Activated T-helper 9 cell treated with anti-CD3 and anti-CD28 coated beads, Interleukin-2, amount 50 U/mL, for 16 hours (primary cell): Measurements from ENCODE around the gene ALDH1B1.
"Not testable (repeated sequence)": the region's sequence is repeated elsewhere in the genome, so short reads cannot be mapped to it uniquely, and the experiment has no call there.

ENCODE experiments used
- DNase-seq: peaks from one replicate; pipeline ENCODE4 v3.0.0-alpha.2; 2020; ENCODE audit warnings: low read depth

The ALDH1B1 gene

GRCh38 chr9:38387066-38387465, 5.4 kb upstream of the ALDH1B1 start:
- no peak for DNase-seq

- no peak for DNase-seq
Measured at GRCh38 chr9:38387751-38388150, 4.8 kb upstream of the ALDH1B1 start.

- no peak for DNase-seq
Measured at GRCh38 chr9:38388283-38389223, 3.9 kb upstream of the ALDH1B1 start.

- DNase-seq: no peak
Measured at GRCh38 chr9:38389313-38389712, 3.2 kb upstream of the ALDH1B1 start.

- DNase-seq: no peak
Measured at GRCh38 chr9:38390442-38390841, 2.1 kb upstream of the ALDH1B1 start.

DNA sequence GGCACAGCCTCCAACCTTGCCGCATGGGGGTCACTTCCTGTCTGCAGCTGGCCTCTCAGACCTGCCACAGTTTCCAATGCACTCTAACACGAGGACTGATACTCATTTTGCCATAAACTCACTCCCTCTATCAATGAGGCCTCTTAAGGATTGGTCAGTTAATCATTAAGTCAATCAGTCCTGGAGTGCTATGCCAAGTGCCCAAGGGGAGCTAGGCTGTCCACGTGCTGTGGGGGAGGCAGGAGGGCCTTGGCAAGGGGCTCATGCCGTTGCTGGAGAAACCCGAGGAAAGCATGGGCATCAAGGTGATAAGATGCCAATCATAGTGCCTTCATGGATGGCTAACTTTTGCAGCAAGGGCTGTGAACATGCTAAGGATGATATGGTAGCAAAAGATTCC, 1.7 kb upstream of the ALDH1B1 start:
- no peak for DNase-seq

DNA sequence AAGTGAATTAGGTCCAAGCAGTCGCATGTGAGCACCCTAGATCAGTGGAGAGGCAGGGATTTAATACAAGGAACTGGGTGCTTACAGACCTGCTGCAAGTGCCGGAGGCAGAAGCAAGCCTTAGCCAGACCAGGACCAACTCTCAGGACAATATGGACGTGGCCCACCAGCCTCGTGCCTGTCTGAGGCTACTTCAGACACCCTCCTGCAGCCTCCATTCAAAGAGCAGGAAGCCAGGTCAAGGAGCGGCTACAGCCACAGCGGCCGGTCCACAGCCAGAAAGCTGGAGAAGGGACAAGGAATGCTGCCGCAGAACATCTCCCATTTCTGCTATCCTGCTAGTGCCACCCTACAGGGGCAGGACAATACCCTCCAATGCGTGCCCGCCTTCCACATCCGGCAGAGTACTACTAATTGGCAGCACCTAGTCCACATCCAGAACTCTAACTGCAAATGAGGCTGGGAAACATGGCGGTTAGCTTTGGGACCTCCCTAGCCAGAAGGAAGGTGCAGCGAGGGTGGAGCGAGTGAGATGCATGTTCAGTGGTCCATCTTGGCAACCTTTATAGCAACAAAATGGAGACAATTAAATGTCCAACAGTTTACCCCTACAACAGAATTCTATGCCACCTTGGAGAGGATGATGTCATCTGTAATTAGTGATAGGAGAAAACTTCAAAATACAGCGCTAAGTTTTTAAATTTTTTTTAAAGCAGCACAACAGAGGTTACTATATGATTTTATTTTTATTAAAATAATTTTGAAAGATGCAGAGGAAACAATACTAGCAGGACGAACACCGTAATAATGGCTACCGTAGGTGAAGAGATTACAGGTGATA, 1.0 kb upstream of the ALDH1B1 start:
- DNase-seq: no peak

DNA sequence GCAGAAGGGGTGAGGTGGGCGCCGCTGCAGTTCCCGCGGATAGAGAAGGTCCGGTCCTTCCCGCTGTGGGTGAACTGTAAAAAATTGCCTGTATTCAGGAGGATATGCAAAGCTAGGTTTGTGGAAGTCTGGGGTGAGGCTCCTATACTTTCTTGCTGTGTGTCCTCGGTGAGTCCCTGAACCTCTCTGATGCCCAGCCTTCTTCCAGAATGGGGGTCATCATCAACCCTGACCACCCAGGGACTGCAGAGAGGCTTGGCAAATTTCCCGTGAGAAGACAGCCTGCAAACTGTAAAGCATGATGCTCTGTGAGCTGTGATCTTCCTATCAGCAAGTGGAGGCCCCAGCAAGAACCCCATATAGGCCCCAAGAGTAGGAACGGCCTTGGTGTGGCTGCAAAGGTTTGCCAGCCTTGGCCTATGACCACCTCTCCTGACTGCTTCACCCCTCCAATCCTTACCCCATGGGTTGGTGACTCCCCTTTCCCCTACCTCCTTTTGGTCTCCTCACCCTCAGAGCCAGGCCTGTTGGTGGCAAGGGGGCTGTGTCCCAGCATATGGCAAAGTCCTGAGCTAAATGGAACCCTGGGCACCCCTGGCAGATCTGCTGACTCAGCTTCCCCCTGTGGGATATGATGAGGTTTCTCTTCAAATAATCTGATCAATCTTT, 760 bp downstream of the ALDH1B1 start:
- DNase-seq: no peak

- no peak for DNase-seq
Measured at GRCh38 chr9:38394416-38394815, 1.9 kb downstream of the ALDH1B1 start.

- no peak for DNase-seq
Measured at GRCh38 chr9:38395653-38396370, 3.3 kb downstream of the ALDH1B1 start.

DNA sequence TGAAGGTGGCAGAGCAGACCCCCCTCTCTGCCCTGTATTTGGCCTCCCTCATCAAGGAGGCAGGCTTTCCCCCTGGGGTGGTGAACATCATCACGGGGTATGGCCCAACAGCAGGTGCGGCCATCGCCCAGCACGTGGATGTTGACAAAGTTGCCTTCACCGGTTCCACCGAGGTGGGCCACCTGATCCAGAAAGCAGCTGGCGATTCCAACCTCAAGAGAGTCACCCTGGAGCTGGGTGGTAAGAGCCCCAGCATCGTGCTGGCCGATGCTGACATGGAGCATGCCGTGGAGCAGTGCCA, 3.8 kb downstream of the ALDH1B1 start:
- DNase-seq: no peak

- DNase-seq: not testable (repeated sequence)
Measured at GRCh38 chr9:38399191-38399590, 6.7 kb downstream of the ALDH1B1 start.

DNA sequence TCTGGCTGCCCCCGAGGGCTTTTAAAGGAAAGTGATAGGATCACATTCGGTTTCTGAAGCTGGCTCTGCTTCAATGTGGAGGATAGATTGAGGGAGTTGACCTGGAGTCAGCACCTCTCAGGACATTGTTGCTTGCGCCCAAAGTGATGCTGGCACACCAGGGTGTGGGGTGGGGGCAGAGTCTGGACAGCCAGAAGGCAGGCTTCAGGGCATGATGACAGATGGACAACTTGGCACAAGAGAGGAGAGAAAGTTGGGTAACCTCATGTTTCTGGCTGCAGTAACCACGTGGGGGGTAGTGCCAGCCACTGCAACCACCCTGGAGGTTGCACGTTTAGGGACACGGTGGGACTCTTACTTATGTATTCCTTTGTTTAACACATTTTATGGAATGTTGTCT, 9.5 kb downstream of the ALDH1B1 start:
- no peak for DNase-seq

GRCh38 chr9:38404314-38404713, 11.8 kb downstream of the ALDH1B1 start:
- DNase-seq: no peak

- no peak for DNase-seq
Measured at GRCh38 chr9:38405785-38406184, 13.3 kb downstream of the ALDH1B1 start.

DNA sequence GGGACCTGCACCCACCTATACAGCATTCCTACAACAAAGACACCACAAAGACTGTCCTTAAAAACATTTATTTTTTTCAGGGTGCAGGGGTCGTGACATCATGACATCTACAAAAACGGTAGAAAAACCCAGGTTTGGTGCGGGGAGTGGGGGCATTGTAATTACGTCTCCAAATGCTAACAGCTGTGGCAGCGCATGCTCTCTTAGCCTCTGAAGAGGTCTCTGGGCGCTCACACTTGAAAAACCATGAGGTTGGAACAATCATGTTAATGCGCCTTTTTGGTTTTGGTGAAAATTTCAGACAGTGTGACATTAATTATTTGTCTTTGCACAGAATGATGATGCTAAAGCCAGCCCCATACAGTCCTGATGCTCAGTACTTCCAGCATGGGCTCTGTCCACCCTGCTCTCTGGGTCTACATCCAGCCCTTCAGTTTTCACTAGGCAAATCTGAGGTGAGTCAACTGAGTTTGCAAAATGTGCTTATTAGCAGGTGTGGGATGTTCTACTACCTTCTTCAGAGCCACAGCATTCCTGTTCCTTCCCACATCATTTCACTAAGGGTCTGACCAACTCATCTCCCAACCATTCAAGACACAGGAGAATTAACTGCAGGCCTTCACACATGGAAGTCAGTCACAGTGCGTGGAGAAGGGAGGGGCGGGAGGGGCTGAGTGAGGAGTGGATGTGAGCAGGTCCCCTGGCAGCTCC, 14.1 kb downstream of the ALDH1B1 start:
- no peak for DNase-seq

DNA sequence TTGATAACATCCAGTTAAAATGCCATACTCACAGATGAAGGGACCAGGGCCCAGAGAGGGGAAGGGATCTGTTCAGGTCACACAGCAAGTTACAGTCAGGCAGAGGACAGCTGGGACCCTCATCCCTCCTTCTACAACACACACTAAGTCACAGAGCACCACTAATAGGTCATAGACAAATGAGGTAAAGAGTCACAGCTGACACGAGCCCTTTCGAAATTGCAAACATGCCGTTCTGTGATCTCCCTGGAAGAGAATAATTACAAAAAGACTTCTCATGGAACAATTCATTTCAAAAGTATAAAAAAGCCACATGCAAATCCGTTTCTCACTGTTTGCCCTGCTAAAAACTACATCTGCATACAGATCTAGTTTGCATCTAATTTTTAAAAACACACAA, 16.2 kb downstream of the ALDH1B1 start:
- no peak for DNase-seq

GRCh38 chr9:38412751-38413150, 20.2 kb downstream of the ALDH1B1 start:
- DNase-seq: no peak

- DNase-seq: no peak
Measured at GRCh38 chr9:38413283-38413682, 20.8 kb downstream of the ALDH1B1 start.

- no peak for DNase-seq
Measured at GRCh38 chr9:38414040-38414723, 21.7 kb downstream of the ALDH1B1 start.

GRCh38 chr9:38415856-38416255, 23.4 kb downstream of the ALDH1B1 start:
- DNase-seq: no peak
